Right ventricle myocardium superior (tissue), 1 donor: ENCODE results near the gene ACE. TPM values are rescaled to one million over a fixed set of nuclear protein-coding genes. Genes with fewer than 3 reads are reported as not detected.

Source experiments
- ATAC-seq: fragments of 200-7000 bp; cut with Tn5 transposase; one replicate; pipeline ENCODE4 v1.9.1; 2020; ENCODE audit warnings: mild to moderate bottlenecking; ENCODE audit not compliant: poor library complexity
- DNase-seq: peaks from one replicate; pipeline ENCODE4 v3.0.0-alpha.2; 2020
- intact Hi-C: fragments of 100-400 bp; cut with DNase I; formaldehyde crosslinking; loops from one replicate; pipeline ENCODE4 v1.11.2; 2022
- total RNA-seq: library from RNA; stranded (reverse); fragmentation: NEBNext Ultra II Directional; extraction: Animal tissue kit (Norgen Biotek cat#: 25700); gene quantifications from one replicate; pipeline ENCODE4 v1.2.1, GENCODE V29; 2021
- donor health status: DM: no; HTN: yes; CAD: no; lungs with severe emphysema.

The ACE gene
- total RNA-seq, 1 donor from 2014 or later, result 5.4 TPM

- intact Hi-C loops, result no loop called here
- ATAC-seq (no peak), DNase-seq (no peak)
Measured at GRCh38 chr17:63483655-63484575, 7.1 kb downstream of the ACE start.

GRCh38 chr17:63486317-63487013 lies 9.6 kb downstream of the ACE start:
- ATAC-seq (no peak), DNase-seq (no peak)
- intact Hi-C loops, result no loop called here

- no peak for DNase-seq
- intact Hi-C loops, result no loop called here
- no peak for ATAC-seq
Measured at GRCh38 chr17:63487014-63487339, 10.1 kb downstream of the ACE start.

- no peak for ATAC-seq
- no peak for DNase-seq
Measured at GRCh38 chr17:63488851-63489250, 12.0 kb downstream of the ACE start.

GRCh38 chr17:63489291-63489690 lies 12.4 kb downstream of the ACE start:
- DNase-seq (no peak), ATAC-seq (no peak)
- intact Hi-C loops, result no loop called here

More at GRCh38 chr17:63488851-63489250, 12.0 kb downstream of the ACE start:
- intact Hi-C loops, result no loop called here

- intact Hi-C loops, result no loop called here
- DNase-seq (no peak), ATAC-seq (peak; percentile 45)
Measured at GRCh38 chr17:63490329-63490728, 13.5 kb downstream of the ACE start.

GRCh38 chr17:63490858-63491400 lies 14.1 kb downstream of the ACE start:
- no peak for ATAC-seq
- no peak for DNase-seq
- intact Hi-C loops, result no loop called here

GRCh38 chr17:63491413-63491812 lies 14.6 kb downstream of the ACE start:
- DNase-seq (no peak), ATAC-seq (no peak)
- intact Hi-C loops, result no loop called here

GRCh38 chr17:63491977-63492618 lies 15.2 kb downstream of the ACE start:
- no peak for ATAC-seq
- intact Hi-C loops, result no loop called here
- no peak for DNase-seq

- intact Hi-C loops, result no loop called here
- DNase-seq, result no peak
- ATAC-seq, result no peak
Measured at GRCh38 chr17:63492940-63493339, 16.1 kb downstream of the ACE start.

GRCh38 chr17:63493411-63493810 lies 16.6 kb downstream of the ACE start:
- ATAC-seq (no peak), DNase-seq (no peak)
- intact Hi-C loops, result no loop called here

GRCh38 chr17:63494300-63494928 lies 17.6 kb downstream of the ACE start:
- intact Hi-C loops, result no loop called here
- ATAC-seq (no peak), DNase-seq (no peak)

GRCh38 chr17:63495491-63495890 lies 18.6 kb downstream of the ACE start:
- no peak for ATAC-seq
- peak; percentile 32 for DNase-seq
- intact Hi-C loops, result no loop called here

GRCh38 chr17:63496177-63496576 lies 19.3 kb downstream of the ACE start:
- ATAC-seq (no peak), DNase-seq (no peak)
- intact Hi-C loops, result no loop called here

GRCh38 chr17:63496663-63497400 lies 20.0 kb downstream of the ACE start:
- intact Hi-C loops, result no loop called here
- DNase-seq, result no peak
- no peak for ATAC-seq

- intact Hi-C loops, result no loop called here
- ATAC-seq (no peak), DNase-seq (no peak)
Measured at GRCh38 chr17:63497708-63498483, 21.0 kb downstream of the ACE start.

- ATAC-seq (no peak), DNase-seq (no peak)
- intact Hi-C loops, result no loop called here
Measured at GRCh38 chr17:63498626-63499195, 21.9 kb downstream of the ACE start.
